ENCODE results near the gene AKNAD1.

DNA sequence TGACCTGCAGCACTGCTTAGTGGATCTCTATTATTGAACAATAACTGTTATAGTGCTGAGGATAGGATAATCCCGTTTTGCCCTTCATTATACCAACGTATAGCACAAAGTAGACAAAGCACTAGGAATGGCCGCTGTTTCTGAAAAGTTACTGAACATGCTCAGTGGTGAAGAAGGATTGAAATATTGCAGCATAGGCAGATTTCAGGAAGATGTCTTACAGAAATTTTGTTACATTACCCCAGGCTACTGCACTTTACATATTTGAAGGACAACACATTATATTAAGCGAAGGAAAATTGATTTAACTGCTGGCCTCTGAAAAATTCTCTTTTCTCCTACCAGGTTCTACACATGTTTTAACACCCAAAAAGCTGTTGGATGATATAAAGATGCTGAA, 48.5 kb downstream of the AKNAD1 start:
- TF ChIP-seq, protein P1, sequence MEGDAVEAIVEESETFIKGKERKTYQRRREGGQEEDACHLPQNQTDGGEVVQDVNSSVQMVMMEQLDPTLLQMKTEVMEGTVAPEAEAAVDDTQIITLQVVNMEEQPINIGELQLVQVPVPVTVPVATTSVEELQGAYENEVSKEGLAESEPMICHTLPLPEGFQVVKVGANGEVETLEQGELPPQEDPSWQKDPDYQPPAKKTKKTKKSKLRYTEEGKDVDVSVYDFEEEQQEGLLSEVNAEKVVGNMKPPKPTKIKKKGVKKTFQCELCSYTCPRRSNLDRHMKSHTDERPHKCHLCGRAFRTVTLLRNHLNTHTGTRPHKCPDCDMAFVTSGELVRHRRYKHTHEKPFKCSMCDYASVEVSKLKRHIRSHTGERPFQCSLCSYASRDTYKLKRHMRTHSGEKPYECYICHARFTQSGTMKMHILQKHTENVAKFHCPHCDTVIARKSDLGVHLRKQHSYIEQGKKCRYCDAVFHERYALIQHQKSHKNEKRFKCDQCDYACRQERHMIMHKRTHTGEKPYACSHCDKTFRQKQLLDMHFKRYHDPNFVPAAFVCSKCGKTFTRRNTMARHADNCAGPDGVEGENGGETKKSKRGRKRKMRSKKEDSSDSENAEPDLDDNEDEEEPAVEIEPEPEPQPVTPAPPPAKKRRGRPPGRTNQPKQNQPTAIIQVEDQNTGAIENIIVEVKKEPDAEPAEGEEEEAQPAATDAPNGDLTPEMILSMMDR (IDR thresholded peaks at IDR 0.05): no peak
- no peak for TF ChIP-seq EZH2 (IDR thresholded peaks at IDR 0.05; ENCODE audit: borderline replicate concordance, insufficient read depth, low read depth, low read length, poor library complexity, severe bottlenecking)
